Tibial nerve (tissue), 4 donors: Measurements from ENCODE around the gene ARG2.

Source experiments
- EP300 ChIP-seq, 2 donors: sonication (generic); formaldehyde crosslinking; IDR thresholded peaks; one replicate each; pipeline ENCODE4 v1.6.1; 2017; ENCODE audit warnings: antibody characterized with exemption in 2 of 2, mild to moderate bottlenecking in 1 of 2
- POLR2A ChIP-seq, 2 donors: fragments of 450-650 bp; IDR thresholded peaks; one replicate each; pipeline ENCODE4 v1.6.1; 2017; ENCODE audit warnings: antibody characterized with exemption in 2 of 2, mild to moderate bottlenecking in 2 of 2, moderate library complexity in 2 of 2
- TF ChIP-seq, protein P1 (sequence below), 5 experiments: fragments of 200-600 bp in 3 of 5; fragments of 450-650 bp in 2 of 5; sonication (generic) in 3 of 5; IDR thresholded peaks; one replicate each; pipeline ENCODE4 v1.5.1; 2016 to 2019; ENCODE audit warnings: antibody characterized with exemption in 5 of 5, mild to moderate bottlenecking in 3 of 5, moderate library complexity in 2 of 5

GRCh38 chr14:67579040-67579439 is 40.7 kb upstream of the ARG2 start:
- TF ChIP-seq, protein P1, sequence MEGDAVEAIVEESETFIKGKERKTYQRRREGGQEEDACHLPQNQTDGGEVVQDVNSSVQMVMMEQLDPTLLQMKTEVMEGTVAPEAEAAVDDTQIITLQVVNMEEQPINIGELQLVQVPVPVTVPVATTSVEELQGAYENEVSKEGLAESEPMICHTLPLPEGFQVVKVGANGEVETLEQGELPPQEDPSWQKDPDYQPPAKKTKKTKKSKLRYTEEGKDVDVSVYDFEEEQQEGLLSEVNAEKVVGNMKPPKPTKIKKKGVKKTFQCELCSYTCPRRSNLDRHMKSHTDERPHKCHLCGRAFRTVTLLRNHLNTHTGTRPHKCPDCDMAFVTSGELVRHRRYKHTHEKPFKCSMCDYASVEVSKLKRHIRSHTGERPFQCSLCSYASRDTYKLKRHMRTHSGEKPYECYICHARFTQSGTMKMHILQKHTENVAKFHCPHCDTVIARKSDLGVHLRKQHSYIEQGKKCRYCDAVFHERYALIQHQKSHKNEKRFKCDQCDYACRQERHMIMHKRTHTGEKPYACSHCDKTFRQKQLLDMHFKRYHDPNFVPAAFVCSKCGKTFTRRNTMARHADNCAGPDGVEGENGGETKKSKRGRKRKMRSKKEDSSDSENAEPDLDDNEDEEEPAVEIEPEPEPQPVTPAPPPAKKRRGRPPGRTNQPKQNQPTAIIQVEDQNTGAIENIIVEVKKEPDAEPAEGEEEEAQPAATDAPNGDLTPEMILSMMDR (IDR thresholded peaks at IDR 0.05), result no peak
- TF ChIP-seq POLR2A (IDR thresholded peaks at IDR 0.05) (no peak), EP300 (IDR thresholded peaks at IDR 0.05) (no peak)
